Peyer's patch (tissue), 4 donors: ENCODE results near the gene CD99.

Experiments used
- CTCF ChIP-seq, 6 experiments: fragments of 450-650 bp in 4 of 6; fragments of 200-600 bp in 2 of 6; sonication (generic) in 1 of 6; IDR thresholded peaks; one replicate each; pipeline ENCODE4 v1.5.1; 2017 to 2019; ENCODE audit warnings: antibody characterized with exemption in 6 of 6, mild to moderate bottlenecking in 3 of 6, moderate library complexity in 1 of 6
- POLR2A ChIP-seq, 2 donors: fragments of 450-650 bp; IDR thresholded peaks; one replicate each; pipeline ENCODE4 v1.5.1; 2017; ENCODE audit warnings: antibody characterized with exemption in 2 of 2, mild to moderate bottlenecking in 2 of 2, moderate library complexity in 2 of 2

GRCh38 chrX:2765549-2765830, 74.4 kb downstream of the CD99 start:
- TF ChIP-seq CTCF (IDR thresholded peaks at IDR 0.05): no peak
- no peak for TF ChIP-seq POLR2A (IDR thresholded peaks at IDR 0.05)
